ENCODE results near the gene CKS1B. TPM values are rescaled to one million over a fixed set of nuclear protein-coding genes. Genes with fewer than 3 reads are reported as not detected.
A peak's percentile ranks its signal among the peaks of the same experiment; 100 is the strongest.

Gene CKS1B
- total RNA-seq, 6 donors from 2014 or later: 9.9 to 31.1 (median 22.5) TPM

DNA sequence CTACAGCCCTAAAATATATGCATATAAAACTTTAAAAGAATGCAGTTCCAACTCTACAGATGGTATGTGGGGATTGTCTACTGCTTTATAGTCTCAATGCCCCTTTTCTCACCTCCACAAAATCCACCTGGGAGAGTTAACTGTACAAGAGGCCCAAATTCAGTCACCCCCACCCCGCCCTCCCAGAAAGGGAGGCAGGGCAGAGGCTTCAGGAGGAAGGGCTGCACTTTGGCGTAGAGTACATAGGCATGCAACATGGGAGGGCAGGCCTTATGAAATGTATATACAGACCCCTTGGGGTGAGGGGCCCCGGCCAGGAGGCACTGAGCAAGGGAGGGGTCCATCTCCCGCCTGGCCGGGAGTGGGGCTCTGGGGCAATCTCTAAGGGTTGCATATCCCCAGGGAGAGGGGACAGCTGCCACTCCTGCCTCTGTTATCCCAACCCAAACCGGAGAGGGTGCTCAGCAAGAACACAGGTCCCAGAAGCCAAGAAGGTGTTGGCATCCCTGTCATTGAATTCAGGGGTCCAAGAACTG, 11.6 kb upstream of the CKS1B start:
- H3K4me1 ChIP-seq: peaks cover 24 to 42% (median 29%) of the 10 kb centered on the region in 4 donors

DNA sequence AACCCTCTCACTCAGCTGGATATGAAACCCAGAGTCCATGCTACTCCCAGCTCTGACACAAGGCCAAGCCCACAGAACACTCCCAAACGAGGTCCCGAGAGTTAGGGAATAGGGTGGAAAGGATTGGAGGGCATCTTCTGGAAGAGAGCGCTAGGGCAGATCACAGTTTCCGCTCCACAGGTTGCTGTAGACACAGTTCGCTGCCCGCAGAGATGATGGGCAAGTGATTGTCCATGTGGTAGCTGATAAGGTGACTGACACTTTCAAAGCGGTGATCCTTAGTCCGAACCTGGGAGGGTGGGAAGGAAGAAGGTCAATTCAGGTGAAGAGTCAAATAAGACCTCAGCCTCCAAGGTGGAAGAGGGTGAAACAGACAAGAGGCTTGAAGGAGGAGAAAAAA, 10.8 kb upstream of the CKS1B start:
- no peak for ATAC-seq (ENCODE audit: low FRiP score in 2 of 2)
- no peaks in the 10 kb centered on the region for H3K27me3 ChIP-seq

More for the DNA sequence above, 11.6 kb upstream of the CKS1B start:
- no peak for DNase-seq
- TF ChIP-seq POLR2AphosphoS5 (IDR thresholded peaks at IDR 0.05) (no peak), POLR2A (IDR thresholded peaks at IDR 0.05) (no peak), EP300 (IDR thresholded peaks at IDR 0.05) (no peak)
- TF ChIP-seq, protein P1, sequence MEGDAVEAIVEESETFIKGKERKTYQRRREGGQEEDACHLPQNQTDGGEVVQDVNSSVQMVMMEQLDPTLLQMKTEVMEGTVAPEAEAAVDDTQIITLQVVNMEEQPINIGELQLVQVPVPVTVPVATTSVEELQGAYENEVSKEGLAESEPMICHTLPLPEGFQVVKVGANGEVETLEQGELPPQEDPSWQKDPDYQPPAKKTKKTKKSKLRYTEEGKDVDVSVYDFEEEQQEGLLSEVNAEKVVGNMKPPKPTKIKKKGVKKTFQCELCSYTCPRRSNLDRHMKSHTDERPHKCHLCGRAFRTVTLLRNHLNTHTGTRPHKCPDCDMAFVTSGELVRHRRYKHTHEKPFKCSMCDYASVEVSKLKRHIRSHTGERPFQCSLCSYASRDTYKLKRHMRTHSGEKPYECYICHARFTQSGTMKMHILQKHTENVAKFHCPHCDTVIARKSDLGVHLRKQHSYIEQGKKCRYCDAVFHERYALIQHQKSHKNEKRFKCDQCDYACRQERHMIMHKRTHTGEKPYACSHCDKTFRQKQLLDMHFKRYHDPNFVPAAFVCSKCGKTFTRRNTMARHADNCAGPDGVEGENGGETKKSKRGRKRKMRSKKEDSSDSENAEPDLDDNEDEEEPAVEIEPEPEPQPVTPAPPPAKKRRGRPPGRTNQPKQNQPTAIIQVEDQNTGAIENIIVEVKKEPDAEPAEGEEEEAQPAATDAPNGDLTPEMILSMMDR (IDR thresholded peaks at IDR 0.05): no peak
- Histone ChIP-seq H3K36me3 (peaks cover 27 to 68% (median 62%) of the 10 kb centered on the region in 4 donors), H3K27me3 (no peaks in the 10 kb centered on the region), H3K9me3 (no peaks in the 10 kb centered on the region), H3K4me3 (peak overlapping the region in 2 of 4 donors; percentile 68 to 73), H3K27ac (peak overlapping the region; percentile 12 to 98 (median 98))
- 77 to 83% methylated on average over 5 to 6 of the region's 6 CpGs for WGBS, 2 donors
- ATAC-seq (ENCODE audit: low FRiP score in 2 of 2): no peak

DNA sequence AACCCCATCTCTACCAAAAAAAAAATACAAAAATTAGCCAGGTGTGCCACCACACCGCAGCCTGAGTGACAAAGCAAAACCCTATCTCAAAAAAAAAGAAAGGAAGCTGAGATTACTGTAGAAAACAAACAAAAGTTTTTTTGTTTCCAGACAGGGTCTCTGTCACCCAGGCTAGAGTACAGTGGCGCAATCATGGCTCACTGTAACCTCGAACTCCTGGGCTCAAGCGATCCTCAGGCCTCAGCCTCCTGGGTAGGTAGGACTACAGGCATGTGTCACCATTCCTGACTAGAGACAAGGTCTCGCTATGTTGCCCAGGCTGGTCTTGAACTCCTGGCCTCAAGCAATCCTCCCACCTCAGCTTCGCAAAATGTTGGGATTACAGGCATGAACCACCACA, 10.1 kb upstream of the CKS1B start:
- TF ChIP-seq, protein P1 (IDR thresholded peaks at IDR 0.05): no peak
- Histone ChIP-seq H3K27ac (no peak overlapping the region), H3K27me3 (no peaks in the 10 kb centered on the region), H3K4me1 (peaks cover 34 to 52% (median 40%) of the 10 kb centered on the region in 4 donors), H3K9me3 (no peaks in the 10 kb centered on the region), H3K4me3 (no peak overlapping the region), H3K36me3 (peaks cover 27 to 69% (median 61%) of the 10 kb centered on the region in 4 donors)
- ATAC-seq (ENCODE audit: low FRiP score in 2 of 2): no peak
- WGBS, 2 donors: 88 to 91% methylated on average over 6 of the region's 6 CpGs
- DNase-seq: no peak

More for the DNA sequence above, 10.8 kb upstream of the CKS1B start:
- H3K36me3 ChIP-seq: peaks cover 27 to 70% (median 66%) of the 10 kb centered on the region in 4 donors
- H3K27ac ChIP-seq: peak overlapping the region in 2 of 4 donors; percentile 12 to 98
- no peak overlapping the region for H3K4me3 ChIP-seq
- TF ChIP-seq POLR2AphosphoS5 (IDR thresholded peaks at IDR 0.05): no peak
- peaks cover 27 to 47% (median 34%) of the 10 kb centered on the region in 4 donors for H3K4me1 ChIP-seq
- H3K9me3 ChIP-seq: no peaks in the 10 kb centered on the region
- no peak for DNase-seq
- WGBS, 2 donors: 87 to 88% methylated on average over 8 of the region's 8 CpGs

DNA sequence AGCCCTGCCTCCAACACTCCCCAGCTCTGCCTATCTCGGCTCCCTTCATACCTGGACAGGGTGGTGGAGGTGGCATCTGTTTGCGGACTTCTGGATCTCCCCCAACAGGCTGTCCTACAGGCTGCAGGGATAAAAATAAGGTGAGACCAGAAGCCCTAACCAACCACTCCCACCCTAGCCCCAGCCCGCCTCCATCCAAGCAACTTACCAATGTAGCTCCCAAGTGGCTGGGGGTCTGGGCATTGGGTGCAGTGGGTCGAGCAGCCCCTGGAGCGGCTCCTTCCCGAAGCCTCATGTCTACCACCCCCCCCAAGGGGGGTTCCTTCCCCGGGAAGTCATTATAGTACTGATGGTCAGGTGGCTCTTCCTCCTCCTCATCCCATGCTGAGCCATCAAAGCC, 8.4 kb upstream of the CKS1B start:
- peaks cover 27 to 67% (median 58%) of the 10 kb centered on the region in 4 donors for H3K36me3 ChIP-seq
- WGBS, 2 donors: 86 to 95% methylated on average over 7 of the region's 7 CpGs
- no peaks in the 10 kb centered on the region for H3K27me3 ChIP-seq
- DNase-seq: no peak
- TF ChIP-seq, protein P1 (IDR thresholded peaks at IDR 0.05): no peak
- TF ChIP-seq POLR2AphosphoS5 (IDR thresholded peaks at IDR 0.05): no peak
- TF ChIP-seq POLR2A (IDR thresholded peaks at IDR 0.05): no peak
- peaks cover 37 to 55% (median 45%) of the 10 kb centered on the region in 4 donors for H3K4me1 ChIP-seq
- no peak for ATAC-seq (ENCODE audit: low FRiP score in 2 of 2)
- no peak overlapping the region for H3K4me3 ChIP-seq
- H3K27ac ChIP-seq: peak overlapping the region in 2 of 4 donors; percentile 4 to 11
- no peaks in the 10 kb centered on the region for H3K9me3 ChIP-seq

DNA sequence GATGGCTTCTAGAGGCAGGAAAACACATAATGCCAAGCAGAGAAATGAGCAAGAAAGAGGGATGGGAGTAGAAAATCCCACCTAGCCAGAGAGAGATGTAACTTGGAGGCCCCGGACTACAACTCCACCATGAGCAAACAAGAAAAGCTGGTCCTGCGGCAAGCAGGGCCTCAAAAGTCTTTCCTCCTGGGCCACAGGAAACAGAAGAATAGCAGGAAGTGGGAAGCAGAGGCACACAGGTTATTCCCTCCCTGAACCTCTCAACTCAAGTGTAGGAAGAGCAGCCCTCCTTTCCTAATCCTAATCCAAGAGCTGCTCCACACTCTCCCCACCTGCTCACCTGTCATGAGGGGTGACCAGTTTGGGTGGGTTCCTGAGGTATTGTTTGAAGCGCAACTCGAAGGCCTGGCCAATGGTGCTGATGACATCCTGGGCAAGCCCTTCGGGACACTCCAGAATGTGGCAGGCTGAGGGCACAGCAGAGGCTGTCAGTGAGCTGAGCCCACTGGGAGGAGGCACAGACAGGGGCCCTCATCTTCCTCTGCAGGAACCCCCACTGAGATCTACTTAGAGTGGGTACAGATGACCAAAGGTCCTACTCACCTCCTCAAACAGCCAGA, 7.0 kb upstream of the CKS1B start:
- peak overlapping the region; percentile 2 to 99 (median 98) for H3K27ac ChIP-seq
- ATAC-seq (ENCODE audit: low FRiP score in 2 of 2) (no peak), DNase-seq (no peak)
- H3K9me3 ChIP-seq: no peaks in the 10 kb centered on the region
- no peak overlapping the region for H3K4me3 ChIP-seq
- H3K27me3 ChIP-seq: no peaks in the 10 kb centered on the region
- TF ChIP-seq, protein P1 (IDR thresholded peaks at IDR 0.05): no peak
- TF ChIP-seq POLR2A (IDR thresholded peaks at IDR 0.05): no peak
- no peak for TF ChIP-seq EP300 (IDR thresholded peaks at IDR 0.05)
- TF ChIP-seq POLR2AphosphoS5 (IDR thresholded peaks at IDR 0.05): no peak
- 54 to 68% methylated on average over 2 to 5 of the region's 5 CpGs for WGBS, 2 donors
- peaks cover 27 to 67% (median 58%) of the 10 kb centered on the region in 4 donors for H3K36me3 ChIP-seq
- peaks cover 47 to 62% (median 55%) of the 10 kb centered on the region in 4 donors for H3K4me1 ChIP-seq
